Neuron (in vitro differentiated cells): ENCODE data around the gene CEBPZ.
A peak's percentile ranks its signal among the peaks of the same experiment; 100 is the strongest.

Source experiments
- H2AFZ ChIP-seq: one replicate; pipeline ENCODE4 v1.6.1; 2013; ENCODE audit warnings: low read depth, mild to moderate bottlenecking, inconsistent platforms, low read length, moderate library complexity
- H3K27me3 ChIP-seq: one replicate; pipeline ENCODE4 v1.6.1; 2013; ENCODE audit warnings: low read length; ENCODE audit not compliant: insufficient read depth
- H3K36me3 ChIP-seq: one replicate; pipeline ENCODE4 v1.6.1; 2013; ENCODE audit warnings: low read length; ENCODE audit not compliant: insufficient read depth
- H3K4me1 ChIP-seq: one replicate; pipeline ENCODE4 v1.6.1; 2013; ENCODE audit warnings: low read length; ENCODE audit not compliant: insufficient read depth
- H3K4me3 ChIP-seq: 2 replicates; pipeline ENCODE4 v1.5.1; 2013; ENCODE audit warnings: mild to moderate bottlenecking, low read length, moderate library complexity
- H3K9me3 ChIP-seq: one replicate; pipeline ENCODE4 v1.6.1; 2013; ENCODE audit warnings: low read length

Gene CEBPZ

GRCh38 chr2:37189452-37190153 is 41.8 kb downstream of the CEBPZ start:
- no peaks in the 10 kb centered on the region for H3K9me3 ChIP-seq
- H3K27me3 ChIP-seq = no peaks in the 10 kb centered on the region
- H3K36me3 ChIP-seq = no peaks in the 10 kb centered on the region
- H3K4me3 ChIP-seq = no peak overlapping the region
- peaks cover 3% of the 10 kb centered on the region for H3K4me1 ChIP-seq
- no peak overlapping the region for H2AFZ ChIP-seq

- no peaks in the 10 kb centered on the region for H3K27me3 ChIP-seq
- H2AFZ ChIP-seq = no peak within 1 kb of the TSS
- no peak within 1 kb of the TSS for H3K4me3 ChIP-seq
- peaks cover 3% of the 10 kb centered on the region for H3K4me1 ChIP-seq
- H3K36me3 ChIP-seq = no peaks in the 10 kb centered on the region
- no peaks in the 10 kb centered on the region for H3K9me3 ChIP-seq
Measured at GRCh38 chr2:37188570-37188969, 42.8 kb downstream of the CEBPZ start, which contains the start of gene SULT6B1. TSS of gene SULT6B1 (minus strand) at chr2:37188670. CDS start at chr2:37188640, 30 bp downstream.

DNA sequence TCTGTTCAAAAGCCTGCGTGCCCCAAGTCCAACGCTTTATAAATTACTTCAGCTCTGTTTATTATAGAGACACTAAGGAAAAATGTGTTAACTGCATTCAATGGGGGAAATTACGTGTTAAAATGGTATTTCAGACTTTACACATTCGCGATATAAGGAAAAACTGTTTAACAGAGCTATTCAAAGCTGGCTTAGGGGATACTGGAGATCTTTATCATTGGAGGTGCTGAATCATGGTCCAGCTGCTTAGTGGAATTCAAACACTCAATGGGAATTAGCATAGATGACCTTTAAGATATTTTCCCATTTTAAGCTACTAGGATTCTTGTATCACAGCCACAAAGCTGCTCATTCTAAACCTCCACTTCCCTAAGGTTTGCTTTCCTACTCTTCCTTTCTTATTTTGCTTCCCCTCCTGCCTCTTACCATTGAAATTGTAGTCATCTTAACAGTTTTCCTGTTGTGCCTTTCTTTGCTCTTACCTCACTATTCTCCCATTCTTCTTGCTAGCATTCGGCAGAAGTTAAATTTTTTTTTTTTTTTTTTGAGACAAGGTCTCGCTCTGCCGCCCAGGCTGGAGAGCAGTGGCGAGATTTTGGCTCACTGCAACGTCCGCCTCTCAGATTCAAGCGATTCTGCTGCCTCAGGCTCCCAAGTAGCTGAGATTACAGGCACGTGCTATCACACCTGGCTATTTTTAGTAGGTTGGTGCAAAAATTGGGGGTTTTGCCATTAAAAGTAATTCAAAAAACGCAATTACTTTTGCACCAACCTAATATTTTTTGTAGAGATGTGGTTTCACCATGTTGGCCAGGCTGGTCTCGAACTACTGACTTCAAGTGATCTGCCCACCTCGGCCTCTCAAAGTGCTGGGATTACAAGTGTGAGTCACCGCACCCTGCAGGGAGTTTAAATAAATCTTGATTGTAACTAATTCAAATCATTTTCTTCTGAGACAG is 49.4 kb downstream of the CEBPZ start:
- H2AFZ ChIP-seq = no peak overlapping the region
- no peaks in the 10 kb centered on the region for H3K27me3 ChIP-seq
- no peak overlapping the region for H3K4me3 ChIP-seq
- no peaks in the 10 kb centered on the region for H3K36me3 ChIP-seq
- no peaks in the 10 kb centered on the region for H3K9me3 ChIP-seq
- H3K4me1 ChIP-seq = no peaks in the 10 kb centered on the region

GRCh38 chr2:37180640-37181039 is 50.8 kb downstream of the CEBPZ start:
- Histone ChIP-seq H3K36me3 (no peaks in the 10 kb centered on the region), H3K27me3 (no peaks in the 10 kb centered on the region), H3K9me3 (no peaks in the 10 kb centered on the region), H2AFZ (no peak overlapping the region), H3K4me3 (no peak overlapping the region), H3K4me1 (no peaks in the 10 kb centered on the region)

DNA sequence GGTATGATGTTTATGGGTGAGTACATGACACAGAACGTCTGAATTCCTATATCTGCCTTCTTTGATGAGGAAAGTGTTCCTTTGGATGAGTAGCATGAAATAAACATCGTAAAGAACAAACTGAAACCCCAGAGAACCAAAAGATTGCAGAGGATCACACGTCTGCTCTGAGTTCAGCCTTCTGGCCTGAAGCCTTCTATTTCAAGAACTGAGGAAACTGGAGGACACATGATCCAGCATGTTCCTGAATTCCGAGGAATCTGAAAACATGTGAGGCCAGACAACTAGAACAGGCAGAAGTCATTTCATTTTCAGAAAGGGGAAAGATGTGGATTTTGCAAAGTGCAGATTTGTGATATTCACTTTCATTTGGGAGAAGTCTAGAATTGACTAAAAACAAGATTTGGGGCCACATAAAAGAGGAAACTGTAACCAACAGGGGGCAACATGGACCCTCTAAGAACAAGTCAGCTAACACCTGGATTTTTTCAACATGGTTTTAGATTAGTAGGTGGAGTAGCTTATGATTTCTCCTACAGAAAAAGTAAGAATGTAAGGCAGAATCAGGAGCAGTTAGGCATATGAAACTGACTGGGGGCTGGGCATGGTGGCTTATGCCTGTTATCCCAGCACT is 51.3 kb downstream of the CEBPZ start:
- no peaks in the 10 kb centered on the region for H3K27me3 ChIP-seq
- H3K36me3 ChIP-seq = no peaks in the 10 kb centered on the region
- H3K4me3 ChIP-seq = no peak overlapping the region
- H3K9me3 ChIP-seq = no peaks in the 10 kb centered on the region
- no peaks in the 10 kb centered on the region for H3K4me1 ChIP-seq
- H2AFZ ChIP-seq = no peak overlapping the region

DNA sequence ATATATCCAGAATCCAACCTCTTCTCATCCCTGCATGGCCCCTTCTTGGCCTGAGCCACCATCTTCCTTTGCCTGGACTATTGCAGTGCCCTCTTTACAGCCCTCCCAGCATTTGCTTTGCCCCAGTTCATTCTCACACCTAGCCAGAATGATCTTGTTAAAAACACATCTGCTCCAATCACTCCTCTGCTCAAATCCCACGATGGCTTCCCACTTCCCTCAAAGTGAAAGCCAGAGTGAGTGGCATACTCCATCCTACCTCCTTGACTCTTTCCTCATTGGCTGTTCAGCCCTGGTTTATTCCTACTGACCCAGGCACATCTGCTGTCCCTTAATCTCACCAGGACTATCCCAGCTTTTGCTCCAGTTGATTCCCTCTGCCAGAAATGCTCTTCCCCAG is 57.7 kb downstream of the CEBPZ start:
- Histone ChIP-seq H3K4me3 (no peak overlapping the region), H3K36me3 (no peaks in the 10 kb centered on the region), H3K4me1 (no peaks in the 10 kb centered on the region), H2AFZ (no peak overlapping the region), H3K9me3 (no peaks in the 10 kb centered on the region), H3K27me3 (no peaks in the 10 kb centered on the region)

- H2AFZ ChIP-seq = no peak overlapping the region
- H3K9me3 ChIP-seq = no peaks in the 10 kb centered on the region
- H3K4me3 ChIP-seq = no peak overlapping the region
- H3K36me3 ChIP-seq = no peaks in the 10 kb centered on the region
- H3K27me3 ChIP-seq = no peaks in the 10 kb centered on the region
- H3K4me1 ChIP-seq = no peaks in the 10 kb centered on the region
Measured at GRCh38 chr2:37171624-37171950, 59.8 kb downstream of the CEBPZ start.

DNA sequence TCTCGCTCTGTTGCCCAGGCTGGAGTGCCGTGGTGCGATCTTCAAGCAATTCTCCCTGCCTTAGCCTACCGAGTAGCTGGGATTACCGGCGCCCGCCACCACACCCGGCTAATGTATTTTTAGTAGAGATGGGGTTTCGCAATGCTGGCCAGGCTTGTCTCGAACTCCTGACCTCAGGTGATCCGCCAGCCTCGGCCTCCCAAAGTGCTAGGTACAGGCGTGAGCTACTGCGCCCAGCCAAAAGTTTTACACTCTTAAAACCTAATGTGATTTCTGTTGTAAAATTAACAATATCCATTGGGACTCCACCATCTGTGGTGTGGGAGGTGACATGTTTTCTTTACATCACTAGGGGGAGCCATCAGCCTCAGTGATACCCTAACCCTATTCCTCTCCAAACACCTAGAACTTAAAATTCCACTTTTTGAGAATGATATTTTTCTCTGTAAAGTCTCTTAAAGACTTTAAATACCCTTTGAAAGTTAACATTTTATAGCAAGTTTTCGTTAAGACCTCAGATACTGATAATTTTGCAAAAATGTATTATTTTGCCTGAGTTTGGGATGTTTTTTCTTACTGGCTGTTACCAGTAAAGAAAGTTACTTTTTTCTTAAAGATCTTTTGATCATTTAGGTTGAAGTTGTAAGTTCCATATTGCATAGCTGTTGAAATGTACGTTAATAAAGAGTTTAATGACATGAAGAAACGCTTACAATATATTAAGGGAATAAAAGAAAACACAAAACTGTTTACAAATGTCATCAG is 63.0 kb downstream of the CEBPZ start:
- Histone ChIP-seq H3K36me3 (no peaks in the 10 kb centered on the region), H3K27me3 (no peaks in the 10 kb centered on the region), H3K4me3 (no peak overlapping the region), H3K4me1 (no peaks in the 10 kb centered on the region), H3K9me3 (no peaks in the 10 kb centered on the region), H2AFZ (no peak overlapping the region)

DNA sequence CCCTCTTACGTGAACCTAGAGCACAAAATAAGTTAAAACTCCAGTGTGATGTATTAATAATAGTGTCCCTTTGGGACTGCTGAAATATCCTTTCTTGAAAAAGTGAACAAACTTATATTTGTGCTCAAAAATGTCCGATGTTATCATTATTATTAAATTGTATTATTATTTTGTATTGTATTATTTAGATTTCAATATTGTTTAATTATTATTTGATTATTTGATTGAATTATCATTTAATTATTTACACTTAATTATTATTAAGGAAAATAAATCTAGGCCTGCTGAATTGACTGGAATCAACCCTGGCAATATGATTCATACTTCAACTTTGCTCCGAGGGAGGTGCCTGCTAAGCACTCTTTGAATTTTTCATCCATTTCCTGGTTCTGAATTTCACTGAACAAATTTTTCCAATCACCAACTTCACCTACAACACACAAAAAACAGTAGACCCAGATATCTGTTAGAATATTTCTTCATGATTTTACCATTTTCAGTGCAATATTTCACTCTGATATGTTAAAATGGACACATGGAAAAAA is 63.7 kb downstream of the CEBPZ start:
- Histone ChIP-seq H3K27me3 (no peaks in the 10 kb centered on the region), H2AFZ (no peak overlapping the region), H3K4me1 (no peaks in the 10 kb centered on the region), H3K36me3 (no peaks in the 10 kb centered on the region), H3K4me3 (no peak overlapping the region), H3K9me3 (no peaks in the 10 kb centered on the region)

- Histone ChIP-seq H3K36me3 (no peaks in the 10 kb centered on the region), H3K9me3 (no peaks in the 10 kb centered on the region), H3K27me3 (no peaks in the 10 kb centered on the region), H3K4me1 (no peaks in the 10 kb centered on the region), H3K4me3 (no peak overlapping the region), H2AFZ (no peak overlapping the region)
Measured at GRCh38 chr2:37164757-37165156, 66.6 kb downstream of the CEBPZ start.

GRCh38 chr2:37156857-37157714 is 74.3 kb downstream of the CEBPZ start, which contains the start of gene EIF2AK2:
TSS of gene EIF2AK2 (minus strand) at chr2:37156980. CDS start at chr2:37147806, 9,174 bp downstream.
- Histone ChIP-seq H3K36me3 (peaks cover 3% of the 10 kb centered on the region), H2AFZ (peak within 1 kb of the TSS; percentile 93), H3K9me3 (peaks cover 6% of the 10 kb centered on the region), H3K4me1 (peaks cover 5% of the 10 kb centered on the region), H3K27me3 (no peaks in the 10 kb centered on the region), H3K4me3 (peak within 1 kb of the TSS; percentile 94)
